HepG2 (cell line): ENCODE data around the gene LDAH. TPM values are rescaled to one million over a fixed set of nuclear protein-coding genes. Genes with fewer than 3 reads are reported as not detected.

Source experiments
- ATF7-NPFF ChIP-seq: sonication (generic); formaldehyde crosslinking; IDR thresholded peaks from 2 replicates; pipeline ENCODE4 v1.8.1; 2023; ENCODE audit warnings: mild to moderate bottlenecking, low read depth, missing genetic modification reagents, moderate library complexity
- KDM5A ChIP-seq: fragments of 200-600 bp; sonication (generic); IDR thresholded peaks from 2 replicates; pipeline ENCODE4 v1.7.0; 2018; ENCODE audit warnings: antibody characterized with exemption, mild to moderate bottlenecking, low read length, borderline replicate concordance
- LCORL ChIP-seq, 2 experiments: fragments of 450-650 bp in 1 of 2; sonication (generic) in 1 of 2; formaldehyde crosslinking in 1 of 2; IDR thresholded peaks; 2 replicates each; pipeline versions ENCODE4 v1.5.0 to v1.6.1; 2017 to 2020; ENCODE audit warnings: antibody characterized with exemption in 1 of 2, missing genetic modification reagents in 1 of 2
- MEIS1 ChIP-seq: sonication (generic); formaldehyde crosslinking; IDR thresholded peaks from 2 replicates; pipeline ENCODE4 v1.9.0; 2021; ENCODE audit warnings: mild to moderate bottlenecking, missing genetic modification reagents, moderate library complexity, borderline replicate concordance
- MTERF4 ChIP-seq: sonication (generic); formaldehyde crosslinking; IDR thresholded peaks from 2 replicates; pipeline ENCODE4 v1.8.0; 2023; ENCODE audit warnings: mild to moderate bottlenecking, missing genetic modification reagents
- NCOA2 ChIP-seq: sonication (generic); formaldehyde crosslinking; IDR thresholded peaks from 2 replicates; pipeline ENCODE4 v1.8.0; 2022; ENCODE audit warnings: inconsistent platforms
- NR2C2 ChIP-seq: sonication (generic); formaldehyde crosslinking; IDR thresholded peaks from 2 replicates; pipeline ENCODE4 v1.4.0; 2020; ENCODE audit warnings: missing genetic modification reagents, mild to moderate bottlenecking, moderate library complexity, borderline replicate concordance
- STAT5B ChIP-seq: sonication (generic); formaldehyde crosslinking; IDR thresholded peaks from 2 replicates; pipeline ENCODE4 v1.4.0; 2020; ENCODE audit warnings: missing genetic modification reagents
- ZBTB3 ChIP-seq: sonication (generic); formaldehyde crosslinking; IDR thresholded peaks from 2 replicates; pipeline ENCODE4 v1.4.0; 2020; ENCODE audit warnings: low read depth, mild to moderate bottlenecking, moderate library complexity, missing genetic modification reagents, borderline replicate concordance
- ZBTB33 ChIP-seq: sonication (generic); formaldehyde crosslinking; IDR thresholded peaks from 2 replicates; pipeline ENCODE4 v1.4.0; 2020; ENCODE audit warnings: missing genetic modification reagents
- ZFP91 ChIP-seq: sonication (generic); formaldehyde crosslinking; IDR thresholded peaks from 2 replicates; pipeline ENCODE4 v1.9.0; 2022; ENCODE audit warnings: missing genetic modification reagents, mild to moderate bottlenecking, borderline replicate concordance
- ZNF225 ChIP-seq: sonication (generic); formaldehyde crosslinking; IDR thresholded peaks from 2 replicates; pipeline ENCODE4 v1.4.0; 2020; ENCODE audit warnings: mild to moderate bottlenecking, missing genetic modification reagents
- polyA plus RNA-seq, 8 experiments: library from polyadenylated mRNA; depleted of rRNA in 3 of 8; stranded (reverse) in 7 of 8; unstranded in 1 of 8; fragments of >200 nt; fragmentation: Illumina TruSeq in 4 of 8; extraction: Trizol in 4 of 8; gene quantifications; 2 replicates each; pipeline versions ENCODE4 v1.2.1 to v1.2.3, GENCODE V29; 2011 to 2016; ENCODE audit warnings: low read depth in 4 of 8, missing spikeins in 1 of 8, mixed read lengths in 1 of 8; ENCODE audit not compliant: insufficient read depth in 1 of 8
- total RNA-seq, 5 experiments: library from RNA; depleted of rRNA; stranded (reverse); fragments of >200 nt; fragmentation: Illumina TruSeq; extraction: Trizol; gene quantifications; 2 replicates each; pipeline ENCODE4 v1.2.3, GENCODE V29; 2016; ENCODE audit warnings: low read depth in 1 of 5
- TF ChIP-seq, protein P1 (sequence below): sonication (generic); formaldehyde crosslinking; IDR thresholded peaks from 2 replicates; pipeline ENCODE4 v1.5.1; 2020; ENCODE audit warnings: missing genetic modification reagents, mild to moderate bottlenecking, borderline replicate concordance
- TF ChIP-seq, protein P2 (sequence below): sonication (generic); formaldehyde crosslinking; IDR thresholded peaks from 2 replicates; pipeline ENCODE4 v1.4.0; 2020; ENCODE audit warnings: mild to moderate bottlenecking, missing genetic modification reagents

LDAH gene
- total and polyA plus RNA-seq, 2 of the 13 experiments (the other 11 are each of a cell fraction or from before 2014, with no cell fraction given), result 28.8 to 46.2 TPM

GRCh38 chr2:20661421-20662307, 161.2 kb downstream of the LDAH start (continued):
- peak; percentile 54; the same call in 1 of the 2 replicates for TF ChIP-seq ZBTB33 (CRISPR knock-in tag)
- TF ChIP-seq, protein P1, sequence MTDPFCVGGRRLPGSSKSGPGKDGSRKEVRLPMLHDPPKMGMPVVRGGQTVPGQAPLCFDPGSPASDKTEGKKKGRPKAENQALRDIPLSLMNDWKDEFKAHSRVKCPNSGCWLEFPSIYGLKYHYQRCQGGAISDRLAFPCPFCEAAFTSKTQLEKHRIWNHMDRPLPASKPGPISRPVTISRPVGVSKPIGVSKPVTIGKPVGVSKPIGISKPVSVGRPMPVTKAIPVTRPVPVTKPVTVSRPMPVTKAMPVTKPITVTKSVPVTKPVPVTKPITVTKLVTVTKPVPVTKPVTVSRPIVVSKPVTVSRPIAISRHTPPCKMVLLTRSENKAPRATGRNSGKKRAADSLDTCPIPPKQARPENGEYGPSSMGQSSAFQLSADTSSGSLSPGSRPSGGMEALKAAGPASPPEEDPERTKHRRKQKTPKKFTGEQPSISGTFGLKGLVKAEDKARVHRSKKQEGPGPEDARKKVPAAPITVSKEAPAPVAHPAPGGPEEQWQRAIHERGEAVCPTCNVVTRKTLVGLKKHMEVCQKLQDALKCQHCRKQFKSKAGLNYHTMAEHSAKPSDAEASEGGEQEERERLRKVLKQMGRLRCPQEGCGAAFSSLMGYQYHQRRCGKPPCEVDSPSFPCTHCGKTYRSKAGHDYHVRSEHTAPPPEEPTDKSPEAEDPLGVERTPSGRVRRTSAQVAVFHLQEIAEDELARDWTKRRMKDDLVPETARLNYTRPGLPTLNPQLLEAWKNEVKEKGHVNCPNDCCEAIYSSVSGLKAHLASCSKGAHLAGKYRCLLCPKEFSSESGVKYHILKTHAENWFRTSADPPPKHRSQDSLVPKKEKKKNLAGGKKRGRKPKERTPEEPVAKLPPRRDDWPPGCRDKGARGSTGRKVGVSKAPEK (CRISPR knock-in tag), result no peak
- 0 out of 2 replicates have a peak, but pooled peaks have one; percentile 46 for TF ChIP-seq MTERF4
- TF ChIP-seq ATF7-NPFF (CRISPR knock-in tag), result no peak
- TF ChIP-seq NR2C2 (CRISPR knock-in tag), result no peak
- TF ChIP-seq ZNF225 (CRISPR knock-in tag), result 0 out of 2 replicates have a peak, but pooled peaks have one; percentile 25
- no peak for TF ChIP-seq KDM5A
- TF ChIP-seq NCOA2, result no peak
- no peak for TF ChIP-seq ZBTB3
- TF ChIP-seq ZFP91 (CRISPR knock-in tag), result peak; percentile 47; the same call in 1 of the 2 replicates
- no peak for TF ChIP-seq MEIS1 (CRISPR knock-in tag)
- TF ChIP-seq LCORL (IDR thresholded peaks at IDR 0.05), result no peak
- peak; percentile 87 for TF ChIP-seq LCORL (CRISPR knock-in tag; IDR thresholded peaks at IDR 0.05)
- TF ChIP-seq, protein P2, sequence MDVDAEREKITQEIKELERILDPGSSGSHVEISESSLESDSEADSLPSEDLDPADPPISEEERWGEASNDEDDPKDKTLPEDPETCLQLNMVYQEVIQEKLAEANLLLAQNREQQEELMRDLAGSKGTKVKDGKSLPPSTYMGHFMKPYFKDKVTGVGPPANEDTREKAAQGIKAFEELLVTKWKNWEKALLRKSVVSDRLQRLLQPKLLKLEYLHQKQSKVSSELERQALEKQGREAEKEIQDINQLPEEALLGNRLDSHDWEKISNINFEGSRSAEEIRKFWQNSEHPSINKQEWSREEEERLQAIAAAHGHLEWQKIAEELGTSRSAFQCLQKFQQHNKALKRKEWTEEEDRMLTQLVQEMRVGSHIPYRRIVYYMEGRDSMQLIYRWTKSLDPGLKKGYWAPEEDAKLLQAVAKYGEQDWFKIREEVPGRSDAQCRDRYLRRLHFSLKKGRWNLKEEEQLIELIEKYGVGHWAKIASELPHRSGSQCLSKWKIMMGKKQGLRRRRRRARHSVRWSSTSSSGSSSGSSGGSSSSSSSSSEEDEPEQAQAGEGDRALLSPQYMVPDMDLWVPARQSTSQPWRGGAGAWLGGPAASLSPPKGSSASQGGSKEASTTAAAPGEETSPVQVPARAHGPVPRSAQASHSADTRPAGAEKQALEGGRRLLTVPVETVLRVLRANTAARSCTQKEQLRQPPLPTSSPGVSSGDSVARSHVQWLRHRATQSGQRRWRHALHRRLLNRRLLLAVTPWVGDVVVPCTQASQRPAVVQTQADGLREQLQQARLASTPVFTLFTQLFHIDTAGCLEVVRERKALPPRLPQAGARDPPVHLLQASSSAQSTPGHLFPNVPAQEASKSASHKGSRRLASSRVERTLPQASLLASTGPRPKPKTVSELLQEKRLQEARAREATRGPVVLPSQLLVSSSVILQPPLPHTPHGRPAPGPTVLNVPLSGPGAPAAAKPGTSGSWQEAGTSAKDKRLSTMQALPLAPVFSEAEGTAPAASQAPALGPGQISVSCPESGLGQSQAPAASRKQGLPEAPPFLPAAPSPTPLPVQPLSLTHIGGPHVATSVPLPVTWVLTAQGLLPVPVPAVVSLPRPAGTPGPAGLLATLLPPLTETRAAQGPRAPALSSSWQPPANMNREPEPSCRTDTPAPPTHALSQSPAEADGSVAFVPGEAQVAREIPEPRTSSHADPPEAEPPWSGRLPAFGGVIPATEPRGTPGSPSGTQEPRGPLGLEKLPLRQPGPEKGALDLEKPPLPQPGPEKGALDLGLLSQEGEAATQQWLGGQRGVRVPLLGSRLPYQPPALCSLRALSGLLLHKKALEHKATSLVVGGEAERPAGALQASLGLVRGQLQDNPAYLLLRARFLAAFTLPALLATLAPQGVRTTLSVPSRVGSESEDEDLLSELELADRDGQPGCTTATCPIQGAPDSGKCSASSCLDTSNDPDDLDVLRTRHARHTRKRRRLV (CRISPR knock-in tag), result no peak
- no peak for TF ChIP-seq STAT5B
